CD4-positive, alpha-beta T cell treated with Interferon alpha-2 for 1 hour (primary cell): ENCODE results near the gene CTSZ.
A peak's percentile ranks its signal among the peaks of the same experiment; 100 is the strongest.
"Not testable (repeated sequence)": the region's sequence is repeated elsewhere in the genome, so short reads cannot be mapped to it uniquely, and the experiment has no call there.

Experiments
- DNase-seq, 2 donors: peaks; one replicate each; pipeline ENCODE4 v3.0.0-alpha.2; 2020 to 2022

Gene CTSZ

DNA sequence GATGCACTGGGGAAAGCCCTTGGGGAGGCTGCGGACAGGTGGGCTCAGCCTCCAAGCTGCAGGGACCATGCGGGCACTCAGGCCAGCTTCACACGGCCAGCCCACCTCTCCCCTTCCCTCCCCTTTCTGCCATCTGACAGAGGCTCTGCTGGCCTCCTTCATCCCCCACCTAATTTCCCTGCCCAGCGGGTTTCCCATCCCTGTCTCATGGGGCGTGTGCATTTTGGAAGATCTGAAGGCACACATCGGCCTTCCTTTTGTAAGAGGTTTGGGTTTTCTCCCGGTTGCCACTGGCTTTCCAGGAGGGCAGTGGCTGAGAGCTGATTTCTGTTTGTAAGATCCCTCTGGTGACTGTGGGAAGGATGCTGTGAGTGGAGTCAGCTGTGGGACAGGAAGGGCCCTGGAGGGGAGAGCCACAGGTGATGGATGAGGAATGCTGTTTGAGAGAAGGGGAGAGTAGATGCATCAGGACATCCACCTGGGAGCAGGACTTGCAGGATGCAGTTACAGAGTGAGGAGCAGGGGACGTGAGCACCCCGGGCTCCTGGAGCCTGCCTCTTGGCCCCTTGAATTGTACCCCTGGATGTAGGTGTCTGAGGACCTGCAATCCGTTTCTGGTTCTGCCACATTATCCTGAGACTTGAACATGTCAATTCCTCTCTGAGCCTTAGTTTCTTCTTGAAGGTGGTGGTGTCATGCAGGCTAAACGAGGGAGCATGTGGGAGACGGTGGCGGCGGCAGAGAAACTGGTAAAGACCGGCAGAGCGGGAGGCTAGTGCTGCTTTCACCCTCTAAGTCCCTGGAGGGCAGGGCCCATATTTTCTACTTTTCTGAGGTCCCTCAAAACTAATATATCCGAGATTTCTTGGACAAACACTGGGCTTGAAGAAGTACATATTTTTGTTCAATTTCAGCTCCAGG is 6.2 kb upstream of the CTSZ start:
- no peak for DNase-seq

DNA sequence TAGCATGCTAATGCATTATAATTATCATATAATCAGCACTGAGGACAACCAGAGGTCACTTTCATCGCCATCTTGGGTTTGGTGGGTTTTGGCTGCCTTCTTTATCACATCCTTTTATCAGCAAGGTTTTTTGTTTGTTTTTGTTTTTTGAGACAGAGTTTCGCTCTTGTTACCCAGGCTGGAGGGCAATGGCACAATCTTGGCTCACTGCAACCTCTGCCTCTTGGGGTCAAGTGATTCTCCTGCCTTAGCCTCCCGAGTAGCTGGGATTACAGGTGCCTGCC is 4.8 kb upstream of the CTSZ start:
- DNase-seq: not testable (repeated sequence)

GRCh38 chr20:59010995-59011873 is 4.2 kb upstream of the CTSZ start:
- peak; percentile 47 for DNase-seq

DNA sequence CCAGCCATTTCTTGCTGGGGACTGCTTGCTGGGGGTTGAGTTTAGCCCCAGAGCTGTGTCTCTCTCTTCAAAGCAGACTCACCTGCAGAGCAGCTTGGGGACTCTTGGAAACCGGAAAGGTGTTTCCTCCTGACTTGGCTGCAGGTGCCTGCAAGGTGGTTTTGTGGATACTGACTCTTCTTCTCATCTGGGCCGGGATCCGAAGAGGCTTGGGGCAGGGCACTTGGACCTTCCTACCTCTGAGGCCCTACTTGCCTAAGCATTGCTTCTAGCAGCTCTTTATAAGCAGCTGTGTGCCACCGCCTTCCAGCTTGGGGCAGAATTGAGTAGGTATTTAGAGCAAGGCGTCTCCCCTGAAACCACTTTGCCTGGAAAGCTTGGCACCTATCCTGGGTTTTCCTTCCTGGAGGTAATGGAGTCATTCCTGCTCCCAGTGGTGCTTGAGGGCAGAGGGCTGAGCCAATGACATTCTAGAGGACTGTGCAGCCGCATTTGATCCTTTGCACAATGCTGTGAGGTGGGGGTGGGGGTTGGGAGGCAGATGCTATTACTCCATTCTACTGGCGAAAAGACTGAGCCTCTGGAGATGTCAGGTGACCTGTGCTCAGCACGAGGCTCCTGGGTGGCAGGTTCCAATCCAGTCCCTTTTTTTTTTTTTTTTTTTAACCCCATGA is 3.4 kb upstream of the CTSZ start:
- no peak for DNase-seq

DNA sequence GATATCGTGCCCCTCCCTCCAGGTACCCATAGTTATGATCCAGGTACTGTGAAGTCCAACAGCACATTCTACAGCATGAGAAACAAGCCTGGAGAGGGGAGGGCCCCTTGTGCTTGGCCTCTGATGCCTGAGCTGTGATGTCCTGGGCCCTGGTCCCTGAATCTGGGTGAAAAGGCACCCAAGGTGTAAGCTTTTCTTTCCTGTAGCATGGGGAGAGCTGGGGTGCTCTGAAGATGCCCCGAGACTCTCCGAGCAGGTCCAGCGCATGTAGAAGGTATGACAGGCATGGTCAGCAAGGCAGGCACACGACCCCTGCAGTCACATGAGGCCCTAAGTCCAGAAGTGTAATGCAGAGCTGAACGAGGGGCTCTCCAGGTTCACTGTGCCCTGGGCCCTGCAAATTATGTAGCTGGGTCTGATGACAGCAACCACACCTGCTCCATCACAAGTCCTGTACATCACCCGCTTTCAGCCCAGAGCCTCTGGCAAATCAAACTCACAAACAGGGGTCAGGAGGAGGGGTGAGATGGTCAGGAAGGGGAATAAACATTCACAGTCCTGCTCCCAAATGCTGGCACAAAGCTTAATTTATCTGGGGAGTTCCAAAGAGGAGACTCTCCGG is 1.8 kb upstream of the CTSZ start:
- no peak for DNase-seq

DNA sequence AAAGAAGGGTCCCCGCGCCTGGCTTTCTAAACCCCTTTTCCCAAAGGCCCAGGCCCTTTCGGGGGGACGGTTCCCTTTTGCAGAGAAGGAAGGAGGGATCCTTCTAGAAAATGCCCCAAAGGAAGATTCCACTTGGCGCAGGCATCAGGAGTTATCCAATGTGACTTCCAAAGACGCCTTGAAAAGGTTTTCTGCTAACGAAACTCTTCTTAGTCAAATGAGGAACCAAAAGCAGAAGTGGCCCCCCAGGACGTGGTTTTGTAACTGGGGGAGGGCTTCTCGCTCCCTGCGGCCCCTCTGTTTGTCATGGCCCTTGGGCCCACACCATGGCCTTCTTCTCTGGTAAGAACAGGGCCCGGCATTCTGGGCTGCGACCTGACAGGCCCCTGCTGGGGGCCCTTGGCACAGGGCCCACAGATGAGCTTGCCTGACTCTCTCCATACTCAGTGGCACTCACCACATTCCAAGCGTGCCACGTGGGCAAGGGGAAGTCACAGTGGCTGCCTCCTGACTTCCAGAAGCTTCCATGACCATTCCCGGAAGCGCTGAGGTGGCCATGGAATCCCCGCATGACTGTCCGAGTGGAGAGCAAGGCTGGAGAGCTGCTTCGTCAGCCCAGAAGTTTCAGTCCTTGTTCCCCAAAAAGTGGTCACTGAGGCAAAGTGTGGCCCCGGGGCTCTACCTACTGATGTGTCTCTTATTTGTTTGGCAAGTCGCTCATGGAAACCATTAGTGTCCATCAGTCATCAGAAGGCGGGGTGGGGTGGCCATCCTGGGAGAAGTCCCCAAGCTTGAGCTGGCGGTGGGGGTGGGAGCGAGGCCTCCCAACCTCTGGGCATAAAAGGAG is 834 bp upstream of the CTSZ start:
- DNase-seq: peak; percentile 35 to 80

DNA sequence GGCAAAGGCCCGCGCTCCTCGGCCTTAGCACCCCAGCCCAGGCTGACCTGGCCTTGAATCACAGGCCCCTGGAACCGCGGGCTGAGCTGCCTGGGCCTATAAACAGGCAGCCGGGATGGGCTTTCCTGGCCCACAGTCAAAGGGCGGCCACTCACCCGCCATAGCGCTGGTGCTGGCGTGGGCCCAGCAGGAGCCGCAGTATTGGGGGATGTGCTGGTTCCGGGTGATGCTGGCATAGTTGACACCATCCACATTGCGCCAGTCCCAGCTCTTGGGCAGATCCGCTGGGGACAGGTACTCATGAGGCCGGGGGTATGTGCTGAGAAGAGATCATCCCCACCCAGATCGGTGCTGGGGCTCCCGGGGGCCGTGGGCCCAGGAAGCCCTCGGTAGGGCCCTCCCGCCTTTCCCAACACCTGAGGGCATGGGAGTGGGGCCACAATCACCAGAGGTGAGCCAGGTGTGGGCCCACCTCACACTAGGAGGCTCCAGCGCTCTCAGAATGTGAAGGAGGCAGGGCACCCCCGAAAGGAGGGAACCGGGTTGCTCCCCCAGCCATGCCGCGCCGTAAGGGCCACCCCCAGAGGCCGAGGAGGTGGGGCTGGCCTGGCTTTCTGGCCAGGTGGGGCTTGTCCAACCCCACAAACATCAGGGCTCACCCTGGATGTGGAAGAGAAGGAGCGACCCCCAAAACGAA is 739 bp downstream of the CTSZ start:
- DNase-seq: no peak

DNA sequence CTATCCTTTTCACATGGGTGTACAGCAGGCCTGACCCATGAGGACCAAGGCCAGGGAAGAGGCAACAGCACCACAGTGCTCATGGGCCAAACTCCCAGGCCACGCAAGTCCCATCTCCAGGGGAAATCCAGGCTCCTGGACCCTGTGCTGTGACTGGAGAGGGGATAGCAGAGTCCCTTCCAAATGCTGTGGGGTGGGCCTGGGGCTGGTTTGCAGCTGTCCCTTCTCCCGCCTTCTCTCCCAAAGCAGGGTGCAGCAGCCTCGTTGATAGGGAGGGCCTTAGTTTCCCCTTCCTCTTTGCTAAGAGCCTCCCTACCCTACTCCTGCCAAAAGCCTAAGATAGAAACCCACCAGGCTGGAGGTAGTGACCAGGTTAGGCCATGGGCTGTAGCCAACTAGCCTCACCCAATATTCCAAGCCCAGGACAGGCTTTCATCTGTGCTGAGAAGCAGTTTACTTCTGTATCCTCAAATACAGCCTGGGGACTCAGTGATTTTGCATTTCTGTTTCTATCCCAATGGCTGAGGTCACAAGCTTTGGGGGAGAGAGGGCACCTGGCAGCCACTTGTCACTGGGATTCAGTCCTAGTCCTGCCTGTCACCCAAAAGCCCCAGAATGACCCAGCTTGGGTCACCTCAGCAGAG is 1.4 kb downstream of the CTSZ start:
- DNase-seq: no peak

- DNase-seq: peak; percentile 52 to 74
Measured at GRCh38 chr20:59004763-59005522, 2.1 kb downstream of the CTSZ start.

- peak; percentile 66 to 85 for DNase-seq
Measured at GRCh38 chr20:59004493-59004762, 2.6 kb downstream of the CTSZ start.

DNA sequence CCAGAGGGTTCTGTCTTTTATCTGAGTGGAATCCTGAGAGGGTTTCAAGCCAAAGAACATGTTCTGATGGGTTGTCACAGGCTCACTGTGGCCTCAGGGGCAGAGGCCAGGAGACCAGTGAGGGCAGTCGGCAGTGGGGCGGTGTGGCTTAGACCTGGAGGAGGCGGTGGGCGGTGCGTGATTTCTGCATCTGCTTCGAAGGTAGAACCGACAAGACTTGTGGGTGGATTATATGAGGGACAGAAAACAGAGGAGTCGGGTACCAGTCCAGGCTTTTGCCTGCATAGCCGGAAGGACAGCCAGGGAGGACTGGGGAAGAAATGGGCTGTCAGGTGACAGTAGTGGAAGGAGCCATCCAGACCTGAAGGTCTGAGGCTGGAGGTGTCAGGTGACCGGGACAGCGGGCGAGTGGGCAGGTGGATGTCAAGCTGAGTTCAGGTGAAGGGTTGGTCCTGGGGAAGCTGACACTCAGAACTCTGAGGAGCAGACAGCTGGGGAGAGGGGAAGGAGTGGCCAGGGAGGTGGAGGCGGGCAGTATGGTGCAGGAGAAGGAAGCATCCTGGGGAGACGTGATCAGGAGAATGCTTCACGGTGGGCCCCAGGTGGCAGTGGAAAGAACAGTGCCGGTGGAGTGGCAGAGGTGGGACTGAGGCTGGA is 3.1 kb downstream of the CTSZ start:
- DNase-seq: no peak

DNA sequence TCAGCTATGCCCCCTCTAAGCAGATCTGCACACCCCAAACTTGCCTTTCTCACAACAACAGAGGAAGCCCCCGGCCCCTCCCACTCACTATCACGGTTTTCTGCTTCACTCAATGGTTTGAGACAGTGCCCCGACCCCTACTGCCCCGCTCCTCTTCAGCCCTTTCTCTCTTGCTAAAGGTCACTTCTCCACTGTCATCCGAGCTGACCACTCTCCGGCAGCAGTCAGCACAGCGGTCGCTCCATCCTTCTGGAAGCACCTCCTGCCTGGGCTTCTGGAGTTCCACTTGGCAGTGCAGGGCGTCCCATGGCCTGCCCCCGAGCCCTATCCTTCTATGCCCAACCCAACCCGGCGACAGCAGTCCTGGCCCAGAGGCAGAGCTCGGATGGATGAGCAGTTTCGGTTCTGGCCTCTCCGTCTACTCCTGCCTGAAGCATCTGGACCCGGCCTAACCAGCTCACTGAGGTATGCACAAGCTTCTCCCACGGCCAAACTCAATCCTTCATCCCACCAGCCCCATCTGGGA is 4.1 kb downstream of the CTSZ start:
- DNase-seq: no peak

DNA sequence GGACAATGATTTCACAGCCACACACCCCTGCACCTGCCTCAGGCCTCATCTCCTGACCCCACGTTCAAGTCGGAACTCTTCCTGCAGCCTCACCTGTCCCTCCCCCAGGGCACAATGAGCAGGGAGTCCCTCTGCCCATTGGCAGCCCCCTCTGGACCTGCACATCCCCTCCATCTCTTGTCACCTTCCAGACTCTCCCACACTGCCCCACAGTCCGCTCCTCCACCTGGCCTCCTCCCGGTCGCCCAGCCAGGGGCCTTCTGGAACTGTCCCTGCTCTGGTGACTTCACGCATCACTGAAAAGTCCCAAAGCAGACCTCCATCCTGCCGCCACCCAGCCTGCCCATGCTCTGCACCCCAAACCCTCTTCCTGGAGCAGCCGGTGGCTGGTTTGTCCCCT is 4.7 kb downstream of the CTSZ start:
- DNase-seq: no peak

GRCh38 chr20:59001449-59002171 is 5.4 kb downstream of the CTSZ start:
- DNase-seq: no peak

DNA sequence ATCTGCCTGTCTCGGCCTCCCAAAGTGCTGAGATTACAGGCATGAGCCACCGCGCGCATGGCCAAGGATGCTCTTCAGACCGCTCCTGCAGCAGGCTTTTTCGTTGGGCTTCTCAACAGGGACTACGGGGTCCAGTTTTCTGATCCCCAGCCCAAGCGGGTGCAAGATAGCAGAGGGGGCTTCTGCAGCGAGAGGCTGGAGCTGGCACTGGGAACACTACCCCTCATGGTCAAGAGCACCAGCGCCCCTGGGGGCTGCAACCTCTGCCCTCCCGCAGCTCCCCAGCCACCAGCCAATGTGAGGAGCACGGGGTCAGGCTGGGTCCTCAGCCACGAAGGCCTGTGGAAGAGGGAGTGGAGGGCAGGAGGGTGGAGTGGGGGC is 6.0 kb downstream of the CTSZ start:
- no peak for DNase-seq

DNA sequence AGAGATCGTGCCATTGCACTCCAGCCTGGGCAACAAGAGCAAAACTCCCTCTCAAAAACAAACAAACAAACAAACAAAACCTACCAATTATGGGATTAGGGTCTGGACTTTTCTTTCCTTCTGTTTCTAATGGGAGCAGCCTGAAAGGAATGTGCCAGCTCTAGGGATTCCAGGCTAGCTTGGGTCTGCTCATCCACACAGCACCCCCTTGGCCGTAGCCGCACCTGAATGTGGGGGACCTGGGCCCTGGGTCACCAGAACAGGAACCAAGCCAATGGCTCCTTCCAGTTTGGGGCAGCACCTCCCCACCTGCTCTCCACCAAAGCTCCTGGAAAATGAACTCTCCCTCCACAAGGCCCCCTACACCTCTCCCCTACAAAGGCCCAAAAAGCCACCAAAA is 6.7 kb downstream of the CTSZ start:
- no peak for DNase-seq

GRCh38 chr20:58998656-58999055 is 8.4 kb downstream of the CTSZ start:
- no peak for DNase-seq

DNA sequence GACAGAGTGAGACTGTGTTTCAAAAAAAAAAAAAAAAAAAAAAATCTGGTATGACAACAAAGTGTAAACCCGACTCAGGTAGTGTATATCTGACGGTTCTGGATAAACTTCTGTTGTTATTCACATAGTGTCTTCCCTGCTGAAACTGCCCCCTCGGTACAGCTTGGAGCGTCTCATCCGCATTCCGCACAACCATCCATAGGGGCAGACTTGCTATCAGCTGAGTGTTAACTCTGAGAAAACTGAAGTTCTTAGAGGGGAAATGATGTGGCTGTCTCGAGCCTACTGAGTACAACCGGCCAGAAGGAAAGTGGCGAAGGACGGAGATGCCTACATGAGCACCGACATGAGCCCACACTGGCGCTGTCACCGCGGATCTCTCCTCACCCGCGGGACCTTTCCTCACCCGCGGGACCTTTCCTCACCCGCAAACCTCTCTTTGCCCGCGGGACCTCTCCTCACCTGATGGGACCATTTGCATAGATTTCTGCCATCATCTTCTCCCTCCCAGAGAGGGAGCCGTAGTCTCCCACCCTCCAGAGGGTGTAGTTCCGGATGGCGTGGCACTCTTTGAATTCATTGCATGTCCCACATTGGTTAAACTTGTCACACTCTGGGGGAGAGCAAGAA is 9.8 kb downstream of the CTSZ start:
- DNase-seq: no peak

DNA sequence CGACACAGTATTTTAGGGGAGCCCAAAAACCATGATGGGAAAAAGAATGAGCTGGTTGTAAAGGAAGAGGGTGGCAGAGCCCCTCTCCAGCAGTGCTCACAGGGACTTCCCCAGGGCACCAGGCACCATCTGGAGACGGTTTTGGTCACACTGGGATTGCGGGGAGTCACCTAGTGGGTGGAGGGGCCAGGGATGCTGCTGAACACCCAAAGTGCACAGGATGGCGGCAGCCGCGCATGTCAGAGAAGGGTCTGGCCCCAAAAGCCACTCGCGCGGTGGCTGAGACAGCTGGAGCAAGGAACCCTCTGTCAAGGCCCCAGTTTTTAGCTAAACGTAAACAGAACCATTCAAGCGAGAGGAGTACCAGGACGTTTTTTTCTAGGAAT is 10.8 kb downstream of the CTSZ start:
- no peak for DNase-seq
